ENCODE measurements around the gene TMPRSS3. TPM values are rescaled to one million over a fixed set of nuclear protein-coding genes. Genes with fewer than 3 reads are reported as not detected.

The TMPRSS3 gene
- polyA plus RNA-seq, 2 of the 4 experiments (the other 2 are of a cell fraction) = 0.10 to 0.12 TPM

GRCh38 chr21:42356650-42357049, 39.2 kb downstream of the TMPRSS3 start:
- Histone ChIP-seq H3K9me3 (no peaks in the 10 kb centered on the region), H3K27ac (no peak overlapping the region), H3K4me1 (no peaks in the 10 kb centered on the region), H3K4me3 (no peak overlapping the region), H3K4me2 (no peak overlapping the region)
- DNase-seq (ENCODE audit: low read depth in 1 of 2, low spot score in 1 of 2) = no peak
- ATAC-seq = no peak
- POLR2A ChIA-PET = no interaction called here
- WGBS (ENCODE audit: missing lambda C conversion rate) = 42% methylated on average over 6 of the region's 6 CpGs
- CTCF ChIA-PET = no interaction called here
- TF ChIP-seq HDAC2 (IDR thresholded peaks at IDR 0.05) = no peak
- TF ChIP-seq CHD2 (IDR thresholded peaks at IDR 0.05; ENCODE audit: low read length, partially characterized antibody) = no peak
- TF ChIP-seq PBX3 (IDR thresholded peaks at IDR 0.05) = no peak
- TF ChIP-seq, protein P1, sequence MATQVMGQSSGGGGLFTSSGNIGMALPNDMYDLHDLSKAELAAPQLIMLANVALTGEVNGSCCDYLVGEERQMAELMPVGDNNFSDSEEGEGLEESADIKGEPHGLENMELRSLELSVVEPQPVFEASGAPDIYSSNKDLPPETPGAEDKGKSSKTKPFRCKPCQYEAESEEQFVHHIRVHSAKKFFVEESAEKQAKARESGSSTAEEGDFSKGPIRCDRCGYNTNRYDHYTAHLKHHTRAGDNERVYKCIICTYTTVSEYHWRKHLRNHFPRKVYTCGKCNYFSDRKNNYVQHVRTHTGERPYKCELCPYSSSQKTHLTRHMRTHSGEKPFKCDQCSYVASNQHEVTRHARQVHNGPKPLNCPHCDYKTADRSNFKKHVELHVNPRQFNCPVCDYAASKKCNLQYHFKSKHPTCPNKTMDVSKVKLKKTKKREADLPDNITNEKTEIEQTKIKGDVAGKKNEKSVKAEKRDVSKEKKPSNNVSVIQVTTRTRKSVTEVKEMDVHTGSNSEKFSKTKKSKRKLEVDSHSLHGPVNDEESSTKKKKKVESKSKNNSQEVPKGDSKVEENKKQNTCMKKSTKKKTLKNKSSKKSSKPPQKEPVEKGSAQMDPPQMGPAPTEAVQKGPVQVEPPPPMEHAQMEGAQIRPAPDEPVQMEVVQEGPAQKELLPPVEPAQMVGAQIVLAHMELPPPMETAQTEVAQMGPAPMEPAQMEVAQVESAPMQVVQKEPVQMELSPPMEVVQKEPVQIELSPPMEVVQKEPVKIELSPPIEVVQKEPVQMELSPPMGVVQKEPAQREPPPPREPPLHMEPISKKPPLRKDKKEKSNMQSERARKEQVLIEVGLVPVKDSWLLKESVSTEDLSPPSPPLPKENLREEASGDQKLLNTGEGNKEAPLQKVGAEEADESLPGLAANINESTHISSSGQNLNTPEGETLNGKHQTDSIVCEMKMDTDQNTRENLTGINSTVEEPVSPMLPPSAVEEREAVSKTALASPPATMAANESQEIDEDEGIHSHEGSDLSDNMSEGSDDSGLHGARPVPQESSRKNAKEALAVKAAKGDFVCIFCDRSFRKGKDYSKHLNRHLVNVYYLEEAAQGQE (IDR thresholded peaks at IDR 0.05) = no peak
- TF ChIP-seq NR3C1 (IDR thresholded peaks at IDR 0.05) = no peak
- FAIRE-seq = no peak

DNA sequence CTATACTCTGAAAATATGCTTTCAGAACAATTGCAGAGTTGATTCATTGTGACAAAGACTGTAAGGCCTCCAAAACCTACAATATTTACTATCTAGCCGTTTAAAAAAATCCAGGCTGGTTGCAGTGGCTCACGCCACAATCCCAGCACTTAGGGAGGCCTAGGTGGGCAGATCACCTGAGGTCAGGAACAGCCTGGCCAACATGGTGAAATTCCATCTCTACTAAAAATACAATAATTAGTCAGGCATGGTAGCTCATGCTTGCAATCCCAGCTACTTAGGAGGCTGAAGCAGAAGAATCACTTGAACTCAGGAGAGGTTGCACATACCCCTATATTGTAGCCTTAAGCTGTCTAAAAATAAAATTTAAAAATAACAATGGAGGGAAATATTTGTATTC, 39.8 kb downstream of the TMPRSS3 start:
- H3K4me3 ChIP-seq = no peak overlapping the region

DNA sequence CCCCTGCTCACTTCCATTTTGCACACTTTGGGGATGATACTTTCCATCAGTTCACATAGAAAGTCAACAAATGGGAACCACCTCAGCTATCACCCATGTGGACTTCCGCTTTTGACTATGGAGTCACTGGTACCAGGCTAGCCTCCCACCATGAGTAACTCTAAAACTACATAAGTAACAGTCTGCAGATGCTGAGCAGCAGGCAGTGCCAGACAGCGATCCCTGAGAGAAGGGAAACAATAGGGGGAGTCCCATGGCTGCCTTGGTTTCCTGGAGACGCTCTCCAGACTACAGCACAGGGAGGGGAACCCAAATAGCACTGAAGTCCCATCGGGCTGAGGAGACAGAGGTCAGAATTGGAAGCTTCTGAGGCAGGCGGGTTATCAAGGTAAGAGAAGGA, 42.2 kb downstream of the TMPRSS3 start:
- no peak for ATAC-seq
- no peak for FAIRE-seq
- no peaks in the 10 kb centered on the region for H3K4me1 ChIP-seq
- ChIA-PET CTCF (interaction anchor here (1.5 kb wide), 1 partner anchor 96 kb away, joined by 3 read pairs; no protein-coding TSS in a partner anchor), POLR2A (no interaction called here)
- no peaks in the 10 kb centered on the region for H3K9me3 ChIP-seq
- H3K4me2 ChIP-seq = no peak overlapping the region
- H3K4me3 ChIP-seq = no peak overlapping the region
- WGBS (ENCODE audit: missing lambda C conversion rate) = 48% methylated on average over 5 of the region's 5 CpGs
- no peak overlapping the region for H3K27ac ChIP-seq
- DNase-seq (ENCODE audit: low read depth in 1 of 2, low spot score in 1 of 2) = no peak
- TF ChIP-seq CHD4 (IDR thresholded peaks at IDR 0.05; ENCODE audit: borderline replicate concordance) (no peak), RCOR1 (IDR thresholded peaks at IDR 0.05; ENCODE audit: low read depth, low read length) (no peak), EHF (CRISPR knock-in tag; IDR thresholded peaks at IDR 0.05) (no peak), TFCP2L1 (CRISPR knock-in tag; IDR thresholded peaks at IDR 0.05) (no peak), RNF2 (IDR thresholded peaks at IDR 0.05; ENCODE audit: borderline replicate concordance, low read depth) (no peak), FOXS1 (CRISPR knock-in tag; IDR thresholded peaks at IDR 0.05) (no peak), ZFP36 (IDR thresholded peaks at IDR 0.05; ENCODE audit: borderline replicate concordance, partially characterized antibody) (no peak), CTCF (IDR thresholded peaks at IDR 0.05) (no peak), JUN (IDR thresholded peaks at IDR 0.05) (no peak), BHLHE40 (IDR thresholded peaks at IDR 0.05; ENCODE audit: low read depth, low read length) (no peak), GATA3 (IDR thresholded peaks at IDR 0.05; ENCODE audit: borderline replicate concordance) (no peak), MYC (IDR thresholded peaks at IDR 0.05; ENCODE audit: borderline replicate concordance, low read length) (no peak), HOXB13 (CRISPR knock-in tag; IDR thresholded peaks at IDR 0.05; ENCODE audit: low read depth) (no peak)
- TF ChIP-seq, protein P2, sequence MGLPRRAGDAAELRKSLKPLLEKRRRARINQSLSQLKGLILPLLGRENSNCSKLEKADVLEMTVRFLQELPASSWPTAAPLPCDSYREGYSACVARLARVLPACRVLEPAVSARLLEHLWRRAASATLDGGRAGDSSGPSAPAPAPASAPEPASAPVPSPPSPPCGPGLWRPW (IDR thresholded peaks at IDR 0.05) = no peak
- TF ChIP-seq, protein P3, sequence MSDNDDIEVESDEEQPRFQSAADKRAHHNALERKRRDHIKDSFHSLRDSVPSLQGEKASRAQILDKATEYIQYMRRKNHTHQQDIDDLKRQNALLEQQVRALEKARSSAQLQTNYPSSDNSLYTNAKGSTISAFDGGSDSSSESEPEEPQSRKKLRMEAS (IDR thresholded peaks at IDR 0.05) = no peak

More for the DNA sequence above, 39.8 kb downstream of the TMPRSS3 start:
- no peaks in the 10 kb centered on the region for H3K9me3 ChIP-seq
- no peaks in the 10 kb centered on the region for H3K4me1 ChIP-seq
- FAIRE-seq = no peak
- H3K27ac ChIP-seq = no peak overlapping the region
- WGBS (ENCODE audit: missing lambda C conversion rate) = 42% methylated on average over 2 of the region's 2 CpGs
- no peak for ATAC-seq
- CTCF ChIA-PET = no interaction called here
- POLR2A ChIA-PET = no interaction called here
- no peak for TF ChIP-seq SMC3 (IDR thresholded peaks at IDR 0.05)
- TF ChIP-seq TP53 (CRISPR knock-in tag; IDR thresholded peaks at IDR 0.05) = no peak
- TF ChIP-seq, protein P2 (IDR thresholded peaks at IDR 0.05) = no peak
- no peak for TF ChIP-seq BHLHE40 (IDR thresholded peaks at IDR 0.05; ENCODE audit: low read depth, low read length)
- no peak for TF ChIP-seq CTCF (IDR thresholded peaks at IDR 0.05)
- no peak overlapping the region for H3K4me2 ChIP-seq
- no peak for DNase-seq (ENCODE audit: low read depth in 1 of 2, low spot score in 1 of 2)
